Hepatocyte (in vitro differentiated cells): ENCODE results near the gene GRIK4.

Experiments
- CTCF ChIP-seq: fragments of 200-600 bp; sonication (generic); IDR thresholded peaks from 2 replicates; pipeline ENCODE4 v1.5.1; 2016; ENCODE audit warnings: antibody characterized with exemption, mild to moderate bottlenecking; ENCODE audit not compliant: poor library complexity
- EZH2 ChIP-seq: fragments of 200-600 bp; sonication (generic); IDR thresholded peaks from 2 replicates; pipeline ENCODE4 v1.6.1; 2016; ENCODE audit warnings: antibody characterized with exemption, mild to moderate bottlenecking, borderline replicate concordance

- no peak for TF ChIP-seq CTCF
- TF ChIP-seq EZH2: no peak
Measured at GRCh38 chr11:120735035-120735434, 223.5 kb downstream of the GRIK4 start.
